Lower lobe of right lung (tissue), 2 donors: ENCODE results near the gene CCNL2. TPM values are rescaled to one million over a fixed set of nuclear protein-coding genes. Genes with fewer than 3 reads are reported as not detected.
A peak's percentile ranks its signal among the peaks of the same experiment; 100 is the strongest.

Experiments used
- ATAC-seq, 2 donors: fragments of 200-7000 bp; cut with Tn5 transposase; one replicate each; pipeline ENCODE4 v1.9.1; 2020 to 2022; ENCODE audit warnings: mild to moderate bottlenecking in 2 of 2, moderate library complexity in 2 of 2
- DNase-seq: peaks from one replicate; pipeline ENCODE4 v3.0.0-alpha.2; 2020
- H3K27ac ChIP-seq: fragments of 200-600 bp; one replicate; pipeline ENCODE4 v1.8.0; 2022
- H3K27me3 ChIP-seq: fragments of 200-600 bp; one replicate; pipeline ENCODE4 v1.8.0; 2022; ENCODE audit warnings: low read depth
- H3K36me3 ChIP-seq: fragments of 200-600 bp; one replicate; pipeline ENCODE4 v1.8.0; 2022; ENCODE audit warnings: mild to moderate bottlenecking
- H3K4me1 ChIP-seq: fragments of 200-600 bp; one replicate; pipeline ENCODE4 v1.8.0; 2022
- H3K4me3 ChIP-seq: fragments of 200-600 bp; one replicate; pipeline ENCODE4 v1.8.0; 2022; ENCODE audit warnings: mild to moderate bottlenecking
- H3K9me3 ChIP-seq: fragments of 200-600 bp; one replicate; pipeline ENCODE4 v1.8.0; 2022
- intact Hi-C: fragments of 100-400 bp; cut with DNase I; formaldehyde crosslinking; loops from one replicate; pipeline ENCODE4 v1.11.0; 2022
- total RNA-seq: library from RNA; stranded (reverse); fragmentation: NEBNext Ultra II Directional; extraction: Animal tissue kit (Norgen Biotek cat#: 25700); gene quantifications from one replicate; pipeline ENCODE4 v1.2.1, GENCODE V29; 2021
- TF ChIP-seq, protein P1 (sequence below): fragments of 200-600 bp; IDR thresholded peaks from one replicate; pipeline ENCODE4 v1.8.0; 2022; ENCODE audit warnings: antibody characterized with exemption, mild to moderate bottlenecking
- donor health status: DM: no; HTN: yes; CAD: no; lungs with severe emphysema.

The CCNL2 gene
- total RNA-seq, 1 donor from 2014 or later = 165 TPM

- Histone ChIP-seq H3K27me3 (peaks cover 16% of the 10 kb centered on the region), H3K4me3 (peak overlapping the region; percentile 28), H3K27ac (peak overlapping the region; percentile 89), H3K36me3 (no peaks in the 10 kb centered on the region), H3K9me3 (no peaks in the 10 kb centered on the region), H3K4me1 (peaks cover 88% of the 10 kb centered on the region)
- peak; percentile 94 for DNase-seq
- ATAC-seq = peak; percentile 78 to 79
- intact Hi-C loops = no loop called here
- TF ChIP-seq, protein P1, sequence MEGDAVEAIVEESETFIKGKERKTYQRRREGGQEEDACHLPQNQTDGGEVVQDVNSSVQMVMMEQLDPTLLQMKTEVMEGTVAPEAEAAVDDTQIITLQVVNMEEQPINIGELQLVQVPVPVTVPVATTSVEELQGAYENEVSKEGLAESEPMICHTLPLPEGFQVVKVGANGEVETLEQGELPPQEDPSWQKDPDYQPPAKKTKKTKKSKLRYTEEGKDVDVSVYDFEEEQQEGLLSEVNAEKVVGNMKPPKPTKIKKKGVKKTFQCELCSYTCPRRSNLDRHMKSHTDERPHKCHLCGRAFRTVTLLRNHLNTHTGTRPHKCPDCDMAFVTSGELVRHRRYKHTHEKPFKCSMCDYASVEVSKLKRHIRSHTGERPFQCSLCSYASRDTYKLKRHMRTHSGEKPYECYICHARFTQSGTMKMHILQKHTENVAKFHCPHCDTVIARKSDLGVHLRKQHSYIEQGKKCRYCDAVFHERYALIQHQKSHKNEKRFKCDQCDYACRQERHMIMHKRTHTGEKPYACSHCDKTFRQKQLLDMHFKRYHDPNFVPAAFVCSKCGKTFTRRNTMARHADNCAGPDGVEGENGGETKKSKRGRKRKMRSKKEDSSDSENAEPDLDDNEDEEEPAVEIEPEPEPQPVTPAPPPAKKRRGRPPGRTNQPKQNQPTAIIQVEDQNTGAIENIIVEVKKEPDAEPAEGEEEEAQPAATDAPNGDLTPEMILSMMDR = no peak
These were observed 34.0 kb upstream of the CCNL2 start for GRCh38 chr1:1432951-1433803.

GRCh38 chr1:1432274-1432950, 33.3 kb upstream of the CCNL2 start:
- ATAC-seq = no peak
- Histone ChIP-seq H3K27me3 (peaks cover 16% of the 10 kb centered on the region), H3K27ac (peak overlapping the region; percentile 89), H3K4me3 (peak overlapping the region; percentile 9), H3K4me1 (peaks cover 80% of the 10 kb centered on the region), H3K9me3 (no peaks in the 10 kb centered on the region), H3K36me3 (no peaks in the 10 kb centered on the region)
- intact Hi-C loops = no loop called here
- TF ChIP-seq, protein P1 = no peak
- DNase-seq = no peak

DNA sequence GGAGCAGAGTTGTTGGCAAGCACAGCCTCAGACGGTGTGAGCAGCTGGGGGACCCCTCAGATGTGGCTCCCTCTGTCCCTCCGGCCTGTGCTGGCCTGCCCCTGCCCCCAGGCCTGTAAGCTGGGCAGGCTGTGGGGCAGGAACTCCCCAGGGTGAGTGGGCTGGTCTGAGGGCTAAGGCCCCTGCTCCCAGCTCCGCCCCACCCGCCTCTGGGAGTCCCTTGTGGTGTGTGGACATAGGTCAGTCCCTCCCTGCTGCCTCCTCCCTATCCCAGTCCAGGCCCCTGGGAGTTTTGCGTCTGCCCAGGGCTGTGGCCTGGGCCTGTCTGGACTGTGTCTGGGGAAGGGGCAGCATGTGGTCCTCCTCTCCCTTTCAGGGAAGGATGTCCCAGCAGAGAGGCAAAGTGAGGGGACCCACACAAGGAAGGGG, 32.7 kb upstream of the CCNL2 start:
- Histone ChIP-seq H3K9me3 (no peaks in the 10 kb centered on the region), H3K36me3 (no peaks in the 10 kb centered on the region), H3K4me3 (peak overlapping the region; percentile 2), H3K27ac (peak overlapping the region; percentile 89), H3K27me3 (peaks cover 16% of the 10 kb centered on the region), H3K4me1 (peaks cover 75% of the 10 kb centered on the region)
- peak; percentile 49 to 60 for ATAC-seq
- peak; percentile 84 for DNase-seq
- TF ChIP-seq, protein P1 = no peak
- intact Hi-C loops = no loop called here

DNA sequence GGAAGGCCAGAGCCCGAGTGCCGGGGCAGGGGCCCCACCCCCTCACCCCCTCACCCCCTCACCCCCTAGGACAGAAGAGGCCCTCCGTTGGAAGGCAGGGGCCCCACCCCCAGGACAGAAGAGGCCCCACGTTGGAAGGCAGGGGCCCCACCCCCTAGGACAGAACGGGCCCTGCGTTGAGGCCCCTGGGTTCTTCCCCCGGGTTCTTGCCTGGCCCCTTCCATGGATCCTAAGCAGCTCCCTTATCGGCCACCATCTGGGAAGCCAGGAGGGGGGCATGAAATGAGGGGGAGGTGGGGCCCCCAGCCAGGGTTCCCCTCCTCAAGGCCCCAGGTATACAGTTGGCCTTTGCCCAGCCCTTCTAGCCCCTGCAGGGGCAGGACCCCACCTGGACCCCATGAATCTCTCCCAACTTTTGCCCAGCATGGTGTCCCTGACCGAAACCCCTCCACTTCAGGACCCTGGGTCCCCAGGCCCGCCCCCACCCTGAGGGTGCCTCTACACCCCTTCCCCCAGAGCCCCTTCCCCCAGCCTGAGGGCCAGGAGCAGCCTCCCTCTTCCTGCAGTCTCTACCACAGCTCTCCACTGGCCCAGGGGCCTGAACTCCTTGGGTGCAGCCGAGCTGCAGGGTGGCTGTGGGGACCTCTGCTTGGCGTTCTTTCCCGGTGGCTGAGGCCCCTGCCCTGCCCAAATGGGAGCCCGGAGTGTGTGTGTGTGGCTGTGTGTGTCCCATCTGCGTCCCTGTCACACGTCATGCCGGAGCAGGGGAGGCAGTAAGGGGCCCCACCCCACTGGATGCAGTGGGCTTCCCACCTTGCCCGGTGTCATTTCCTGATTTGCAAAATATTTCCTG, 32.1 kb upstream of the CCNL2 start:
- intact Hi-C loops = no loop called here
- peaks cover 11% of the 10 kb centered on the region for H3K27me3 ChIP-seq
- TF ChIP-seq, protein P1 = no peak
- ATAC-seq (no peak), DNase-seq (no peak)
- peaks cover 68% of the 10 kb centered on the region for H3K4me1 ChIP-seq
- H3K27ac ChIP-seq = peak overlapping the region; percentile 89
- H3K4me3 ChIP-seq = peak overlapping the region; percentile 21
- H3K9me3 ChIP-seq = no peaks in the 10 kb centered on the region
- no peaks in the 10 kb centered on the region for H3K36me3 ChIP-seq
